Measurements from ENCODE around the gene BCL3.

The BCL3 gene

DNA sequence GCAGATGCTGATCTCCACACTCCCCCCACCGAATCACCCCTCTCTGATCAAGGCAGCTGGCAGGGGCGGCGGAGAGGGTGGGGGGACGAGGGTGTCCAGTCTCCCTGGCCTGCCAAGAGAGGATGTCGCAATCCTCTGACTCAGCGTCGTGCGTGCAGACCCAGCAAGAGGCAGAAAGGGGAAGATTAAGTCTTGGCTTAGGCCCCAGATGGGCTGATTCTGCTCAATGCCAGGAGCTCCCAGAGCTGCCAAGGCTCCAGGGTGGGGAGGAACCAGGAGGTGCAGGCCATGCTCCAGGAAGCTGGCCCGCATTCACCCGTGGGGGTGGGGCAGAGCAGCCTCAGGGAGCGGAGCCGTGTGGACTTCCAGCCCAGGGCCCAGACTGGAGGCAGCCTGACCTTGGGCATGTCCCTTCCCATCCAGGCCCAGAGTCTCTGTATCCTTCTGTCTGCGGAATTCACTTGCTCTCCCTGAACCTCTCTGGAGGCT is 6.6 kb upstream of the BCL3 start:
- DNase-seq (ENCODE audit: low spot score): peak; percentile 97

DNA sequence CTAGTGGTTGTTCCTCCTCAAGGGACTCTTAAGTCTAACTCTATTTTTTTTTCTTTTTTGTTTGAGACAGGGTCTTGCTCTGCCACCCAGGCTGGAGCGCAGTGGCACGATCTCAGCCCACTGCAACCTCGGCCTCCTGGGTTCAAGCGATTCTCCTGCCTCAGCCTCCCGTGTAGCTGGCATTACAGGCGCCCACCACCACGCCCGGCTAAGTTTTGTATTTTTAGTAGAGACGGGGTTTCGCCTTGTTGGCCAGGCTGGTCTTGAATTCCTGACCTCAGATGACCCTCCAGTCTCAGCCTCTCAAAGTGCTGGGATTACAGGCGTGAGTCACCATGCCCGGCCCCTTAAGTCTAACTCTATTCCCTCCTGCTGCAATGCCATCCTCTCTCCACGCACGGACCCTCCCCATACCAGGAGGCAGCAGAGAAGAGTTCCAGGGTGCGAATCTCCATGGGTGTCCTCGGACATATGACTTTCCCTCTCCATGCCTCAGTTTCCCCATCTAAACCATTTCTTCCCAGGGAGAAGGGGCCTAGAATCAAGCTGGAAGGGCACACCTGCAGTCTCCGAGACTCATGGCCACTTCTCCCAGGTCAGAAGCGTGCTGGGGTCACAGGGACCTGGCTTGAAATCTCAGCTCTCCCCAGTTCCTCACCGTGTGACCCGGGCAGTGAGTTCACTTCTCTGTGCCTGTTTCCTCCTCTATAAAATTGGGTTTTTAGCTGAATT is 6.0 kb upstream of the BCL3 start:
- DNase-seq (ENCODE audit: low spot score): no peak

DNA sequence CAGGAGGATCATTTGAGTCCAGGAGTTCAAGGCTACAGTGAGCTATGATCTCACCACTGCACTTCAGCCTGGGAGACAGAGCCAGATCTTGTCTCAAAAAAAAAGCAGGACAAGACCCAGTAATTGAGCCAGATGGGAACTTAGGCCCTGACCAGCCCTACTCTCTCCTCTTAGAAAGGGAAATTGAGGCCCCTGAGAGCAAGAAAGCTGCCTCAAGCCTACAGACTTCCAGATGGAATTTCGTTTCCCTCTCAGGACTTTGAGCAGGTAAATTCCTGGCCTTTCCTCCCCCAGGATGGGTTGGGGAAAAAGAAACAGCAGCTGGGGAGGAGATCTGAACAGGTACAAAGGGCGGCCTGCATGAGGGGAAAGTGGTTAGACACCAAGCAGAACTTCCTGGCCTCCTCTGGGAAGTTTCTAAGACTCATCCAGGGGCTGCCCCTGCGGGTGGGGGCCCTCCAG is 3.6 kb upstream of the BCL3 start:
- no peak for DNase-seq (ENCODE audit: low spot score)

DNA sequence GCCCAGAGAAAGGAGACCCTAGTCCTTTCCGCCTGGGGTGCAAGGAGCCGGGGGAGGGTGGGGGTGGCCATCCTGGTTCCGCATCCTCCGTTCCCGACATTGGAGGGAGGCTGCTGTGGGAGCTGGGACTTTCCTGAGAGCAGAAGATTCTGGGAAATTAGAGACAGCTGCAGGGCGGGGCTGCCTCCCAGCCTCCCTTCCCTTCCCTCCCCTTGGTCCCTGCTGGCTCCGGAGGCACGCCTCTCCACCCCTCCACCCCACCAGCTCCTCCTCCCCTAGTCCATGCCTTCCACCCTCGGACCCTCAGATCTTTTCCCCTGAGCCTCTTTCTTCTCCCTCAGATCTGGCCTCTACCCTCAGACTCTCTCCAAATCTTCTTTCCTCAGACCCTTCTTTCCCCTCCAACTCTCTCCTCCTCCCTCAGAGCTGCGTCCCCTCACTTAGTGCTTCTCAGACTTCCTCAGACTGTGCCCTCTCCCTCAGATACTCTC is 3.1 kb upstream of the BCL3 start:
- DNase-seq (ENCODE audit: low spot score): no peak

DNA sequence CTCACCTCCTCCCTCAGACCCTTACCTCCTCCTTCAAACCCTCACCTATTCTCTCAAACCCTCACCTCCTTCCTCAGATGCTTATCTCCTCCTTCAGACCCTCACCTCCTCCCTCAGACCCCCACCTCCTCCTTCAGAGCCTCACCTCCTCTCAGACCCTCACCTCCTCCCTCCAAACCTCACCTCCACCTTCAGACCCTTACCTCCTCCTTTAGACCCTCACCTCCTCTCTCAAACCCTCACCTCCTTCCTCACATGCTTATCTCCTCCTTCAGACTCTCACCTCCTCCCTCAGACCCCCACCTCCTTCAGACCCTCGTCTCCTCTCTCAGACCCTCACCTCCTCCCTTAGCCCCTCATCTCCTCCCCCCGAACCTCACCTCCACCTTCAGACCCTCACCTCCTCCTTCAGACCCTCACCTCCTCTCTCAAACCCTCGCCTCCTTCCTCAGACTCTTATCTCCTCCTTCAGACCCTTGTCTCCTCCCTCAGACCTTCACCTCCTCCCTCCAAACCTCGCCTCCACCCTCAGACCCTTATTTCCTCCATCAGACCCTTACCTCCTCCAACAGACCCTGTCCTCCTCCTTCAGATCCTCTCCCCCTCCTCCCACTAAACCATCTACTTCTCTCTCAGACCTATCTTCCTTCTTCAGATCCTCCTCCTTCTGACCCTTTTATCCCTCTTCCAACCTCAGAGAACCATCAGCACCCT is 2.5 kb upstream of the BCL3 start:
- no peak for DNase-seq (ENCODE audit: low spot score)

DNA sequence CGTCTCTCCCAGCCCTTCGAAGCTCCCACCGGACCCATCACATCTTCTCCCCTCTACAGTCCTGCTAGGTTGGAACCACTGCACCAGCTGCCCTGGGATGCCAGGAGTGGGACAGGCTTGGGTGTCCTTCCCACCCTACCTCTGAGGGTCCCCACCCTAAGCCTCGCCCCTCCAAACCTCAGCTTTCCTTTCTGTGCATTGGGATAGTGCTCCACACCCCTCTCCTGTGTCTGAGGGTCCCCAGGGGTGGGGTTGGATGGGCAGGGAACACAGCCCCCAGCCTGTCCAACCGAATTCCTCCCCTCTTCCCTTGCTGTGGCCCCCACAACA is 1.9 kb upstream of the BCL3 start:
- no peak for DNase-seq (ENCODE audit: low spot score)

DNA sequence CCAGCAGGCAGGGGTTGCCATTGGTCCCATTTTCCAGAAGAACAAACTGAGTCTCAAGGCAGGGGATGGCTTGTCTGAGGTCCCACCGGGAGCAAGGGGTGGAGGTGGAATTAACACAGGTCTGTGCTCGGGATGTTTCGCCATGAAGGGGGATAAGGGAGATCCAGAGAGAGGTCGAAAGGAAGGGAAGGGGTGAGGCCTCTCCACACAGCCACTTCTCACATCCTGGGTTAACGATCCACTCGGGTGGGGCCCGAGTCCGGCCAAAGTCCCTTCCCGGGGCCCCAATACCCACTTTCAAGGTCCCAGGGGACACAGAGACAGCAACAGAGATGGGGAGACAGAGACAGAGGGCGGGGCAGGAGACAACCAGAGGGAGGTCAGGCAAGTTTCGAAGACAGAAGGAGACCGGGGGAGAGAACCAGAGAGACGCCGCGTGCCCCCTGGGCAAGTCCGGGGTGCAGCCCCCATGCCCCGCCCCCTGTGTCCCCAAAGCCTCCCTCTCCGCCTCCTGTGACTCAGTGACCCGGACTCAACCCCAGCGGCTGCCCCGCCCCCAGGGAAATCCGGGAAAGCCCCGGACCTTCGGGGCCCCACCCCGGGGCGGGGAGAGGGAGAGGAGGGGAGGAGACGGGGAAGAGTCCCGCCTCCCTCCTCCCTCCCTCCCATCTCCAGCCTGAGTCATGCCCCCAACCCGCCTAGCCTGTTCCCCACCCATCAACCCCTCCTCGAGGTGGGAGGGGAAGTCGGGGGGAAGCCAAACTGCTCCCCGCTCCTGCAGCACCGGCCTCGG is 1.4 kb upstream of the BCL3 start:
- peak; percentile 90 for DNase-seq (ENCODE audit: low spot score)

DNA sequence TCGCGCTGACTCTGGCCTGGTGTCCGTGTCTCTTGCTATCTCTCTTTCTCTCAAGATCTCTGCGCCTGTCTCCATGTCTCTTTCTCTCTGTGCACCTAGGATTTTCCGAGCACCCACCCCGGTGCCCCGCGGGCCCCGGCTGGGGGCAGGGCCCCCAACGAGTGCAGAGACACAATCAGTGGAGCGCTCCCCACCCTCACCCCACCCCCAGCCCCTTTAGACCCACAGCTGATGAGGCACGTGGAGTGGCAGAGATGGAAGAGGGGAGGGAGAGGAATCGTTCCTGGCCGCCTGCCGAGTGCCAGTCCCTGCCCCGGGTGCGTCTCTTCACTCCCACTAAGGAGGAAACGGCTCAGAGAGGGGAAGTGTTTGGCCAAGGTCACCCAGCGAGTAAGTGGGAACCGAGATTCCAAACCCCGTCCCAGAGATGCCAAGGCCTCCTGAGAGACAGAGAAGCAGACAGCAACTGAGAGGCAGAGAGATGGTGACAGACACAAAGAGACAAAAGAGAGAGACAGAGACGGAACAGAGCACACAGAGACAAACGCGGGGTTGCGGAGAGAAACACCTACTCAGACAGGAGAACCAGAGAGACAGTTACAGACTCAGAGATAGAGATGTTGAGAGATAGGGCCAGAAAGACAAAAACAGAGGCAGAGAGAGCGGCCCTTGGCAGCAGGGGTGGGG is 626 bp upstream of the BCL3 start:
- peak; percentile 75 for DNase-seq (ENCODE audit: low spot score)

DNA sequence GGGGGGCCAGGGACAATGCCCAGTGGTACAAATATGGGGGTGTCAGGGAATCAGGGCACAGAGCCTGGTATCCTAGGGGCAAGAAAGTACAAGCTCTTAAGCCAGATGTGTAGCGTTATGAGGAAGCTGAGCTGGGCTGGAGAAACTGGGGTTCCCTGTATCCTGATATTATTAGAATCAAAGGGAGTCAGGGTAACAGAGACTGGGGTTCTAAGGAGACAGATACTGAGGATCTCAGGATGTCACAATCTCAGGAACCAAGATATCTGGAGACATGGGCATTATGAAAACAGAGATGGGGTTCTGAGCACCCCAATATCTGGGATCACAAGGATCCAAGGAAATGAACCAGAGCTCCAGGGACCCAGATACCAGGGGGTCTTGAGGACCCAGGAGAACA is 784 bp downstream of the BCL3 start:
- no peak for DNase-seq (ENCODE audit: low spot score)

DNA sequence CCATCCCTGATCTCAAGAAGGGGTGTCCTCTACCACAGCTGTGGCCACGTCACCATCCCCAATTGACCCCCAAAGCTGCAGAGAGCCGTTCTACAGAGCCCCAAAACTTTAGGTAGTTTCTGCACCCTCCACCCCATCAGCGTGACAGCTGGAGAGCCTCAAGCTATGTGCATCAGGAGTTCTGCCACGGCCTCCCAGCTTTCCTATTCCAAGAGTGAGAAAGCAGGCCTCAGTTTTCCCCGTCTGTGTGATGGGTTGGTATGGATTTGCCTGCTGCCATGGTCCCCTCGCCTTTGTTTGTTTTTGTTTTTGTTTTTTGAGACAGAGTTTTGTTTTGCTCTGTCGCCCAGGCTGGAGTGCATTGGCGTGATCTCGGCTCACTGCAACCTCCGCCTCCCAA is 1.5 kb downstream of the BCL3 start:
- DNase-seq (ENCODE audit: low spot score): no peak

DNA sequence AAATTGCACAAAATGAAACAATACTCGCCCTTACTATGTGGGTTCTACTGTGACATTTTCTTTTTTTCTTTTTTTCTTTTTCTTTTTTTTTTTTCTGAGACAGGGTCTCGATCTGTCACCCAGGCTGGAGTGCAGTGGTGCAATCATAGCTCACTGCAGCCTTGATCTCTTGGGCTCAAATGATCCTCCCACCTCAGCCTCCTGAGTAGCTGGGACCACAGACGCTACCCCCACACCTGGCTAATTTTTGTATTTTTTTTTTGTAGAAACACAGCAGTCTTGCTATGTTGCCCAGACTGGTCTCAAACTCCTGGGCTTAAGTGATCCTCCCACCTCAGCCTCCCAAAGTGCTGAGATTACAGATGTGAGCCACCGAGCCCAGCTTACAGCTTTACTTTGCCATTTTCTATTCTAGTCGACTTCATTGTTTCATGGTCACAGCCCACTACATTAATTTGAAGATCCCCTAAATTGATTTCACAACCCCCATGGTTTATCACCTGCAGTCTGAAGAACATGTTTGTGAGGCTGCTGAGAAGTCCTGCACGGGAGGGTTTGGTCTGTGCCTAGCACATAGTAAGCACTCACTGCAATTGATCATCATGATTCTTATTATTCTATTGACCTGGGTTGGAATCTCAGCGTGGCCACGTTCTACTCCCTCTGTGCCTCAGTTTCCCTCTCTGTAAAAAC is 3.8 kb downstream of the BCL3 start:
- no peak for DNase-seq (ENCODE audit: low spot score)

DNA sequence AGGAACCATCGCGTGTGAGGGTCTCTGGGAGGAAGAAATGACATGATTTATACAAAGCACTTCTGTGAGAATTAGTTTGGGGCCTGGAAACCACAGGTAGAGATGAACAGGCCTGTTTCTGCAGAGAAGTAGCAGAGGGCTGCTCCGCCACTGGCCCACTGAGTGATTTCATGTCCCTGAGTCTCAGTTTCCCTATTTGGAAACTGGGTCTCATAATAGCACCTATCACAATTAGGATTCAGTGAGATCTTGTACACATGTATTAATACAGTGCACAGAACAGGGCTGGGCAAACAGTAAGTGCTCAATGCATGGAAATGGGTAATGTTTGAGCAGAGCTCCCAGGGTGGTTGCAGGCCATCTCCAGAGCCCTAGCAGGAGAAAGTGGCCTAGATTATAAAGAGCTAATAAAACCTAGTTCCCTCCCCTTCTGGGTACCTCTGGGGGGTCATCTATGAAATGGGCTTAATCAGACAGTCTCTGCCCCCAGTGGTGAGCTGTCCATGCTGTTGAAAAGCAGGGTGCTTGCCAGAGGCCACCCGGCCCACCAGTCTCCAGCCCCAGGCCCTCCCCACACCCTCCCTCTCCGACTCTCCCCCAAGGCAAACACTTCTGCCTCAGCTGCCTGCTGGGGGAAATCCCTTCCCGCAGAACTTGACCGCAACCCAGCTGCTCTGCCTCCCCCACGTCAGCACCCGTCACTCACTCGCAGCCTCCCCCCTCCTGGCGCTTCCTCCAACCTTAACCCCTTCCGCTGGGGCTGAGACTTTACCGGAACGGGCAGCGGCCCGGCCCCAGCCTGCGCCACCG is 4.5 kb downstream of the BCL3 start:
- peak; percentile 59 for DNase-seq (ENCODE audit: low spot score)

DNA sequence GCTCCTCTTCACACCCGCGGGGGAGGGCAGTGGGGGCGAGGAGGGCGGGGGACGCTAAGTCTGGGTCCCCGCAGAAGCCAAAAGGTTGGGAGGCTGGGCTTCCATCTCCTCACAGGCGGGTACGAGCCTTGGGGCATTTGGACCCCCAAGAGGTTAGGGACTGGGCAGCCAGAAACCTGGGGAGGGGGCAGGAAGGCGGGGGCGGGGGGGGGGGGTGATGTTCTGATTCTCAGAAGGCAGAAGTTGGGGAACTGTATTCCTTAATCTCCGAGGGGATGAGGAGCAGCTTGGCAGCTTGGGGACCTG is 5.1 kb downstream of the BCL3 start:
- no peak for DNase-seq (ENCODE audit: low spot score)

DNA sequence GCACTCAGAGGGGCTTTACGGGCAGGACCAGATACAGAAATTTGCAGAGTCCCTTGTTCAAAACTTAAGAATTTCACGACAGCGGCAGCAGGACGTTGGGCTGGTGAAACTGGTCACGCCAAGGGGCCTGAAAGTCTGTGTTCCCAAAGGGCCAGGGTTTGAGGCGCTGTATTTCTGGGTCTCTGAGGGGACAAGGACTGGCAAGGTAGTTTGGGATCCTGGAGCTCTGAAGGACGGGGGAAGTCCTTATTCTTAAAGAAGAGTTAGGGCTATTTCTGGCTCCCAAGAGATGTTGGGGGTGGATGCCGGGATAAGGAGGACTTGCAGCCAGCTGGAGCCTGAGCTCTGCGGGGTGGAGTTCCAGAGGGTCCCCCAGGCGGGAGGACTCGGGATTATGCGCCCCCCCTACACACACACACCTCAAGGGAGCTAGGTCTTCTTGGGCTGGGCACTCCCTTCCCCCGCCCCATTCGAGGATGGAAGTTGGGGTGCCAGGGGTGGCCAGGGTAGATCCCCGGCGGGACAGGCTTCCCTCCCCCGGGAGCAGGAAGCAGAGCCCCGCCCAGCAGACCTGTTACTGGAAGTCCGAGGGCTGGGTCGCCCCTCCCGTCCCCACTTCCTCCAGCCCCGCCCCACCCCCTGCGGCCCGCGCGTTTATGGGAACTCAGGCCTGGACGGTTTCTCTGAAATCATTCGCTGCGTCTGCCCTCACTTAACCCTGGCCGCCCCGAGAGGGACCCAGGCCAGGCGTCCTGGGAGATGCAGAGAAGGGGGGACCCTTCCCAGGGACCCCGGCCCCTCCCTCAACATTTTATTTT is 5.6 kb downstream of the BCL3 start:
- peak; percentile 51 for DNase-seq (ENCODE audit: low spot score)

DNA sequence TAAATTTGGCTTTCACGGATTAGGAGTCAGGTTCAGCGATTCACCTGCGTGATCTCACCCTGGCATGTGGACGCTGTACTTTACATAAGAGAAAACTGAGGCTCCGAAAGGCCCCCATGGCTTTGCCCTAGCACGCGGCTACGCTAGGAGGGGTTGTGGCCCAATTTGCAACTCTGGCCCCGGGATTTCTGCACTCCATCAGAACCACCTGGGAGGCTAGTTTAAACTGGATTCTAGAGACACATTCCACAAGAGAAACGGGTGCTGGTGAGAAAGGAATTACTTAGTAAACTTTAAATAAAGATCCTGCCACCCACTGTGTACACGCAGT is 6.2 kb downstream of the BCL3 start:
- no peak for DNase-seq (ENCODE audit: low spot score)

DNA sequence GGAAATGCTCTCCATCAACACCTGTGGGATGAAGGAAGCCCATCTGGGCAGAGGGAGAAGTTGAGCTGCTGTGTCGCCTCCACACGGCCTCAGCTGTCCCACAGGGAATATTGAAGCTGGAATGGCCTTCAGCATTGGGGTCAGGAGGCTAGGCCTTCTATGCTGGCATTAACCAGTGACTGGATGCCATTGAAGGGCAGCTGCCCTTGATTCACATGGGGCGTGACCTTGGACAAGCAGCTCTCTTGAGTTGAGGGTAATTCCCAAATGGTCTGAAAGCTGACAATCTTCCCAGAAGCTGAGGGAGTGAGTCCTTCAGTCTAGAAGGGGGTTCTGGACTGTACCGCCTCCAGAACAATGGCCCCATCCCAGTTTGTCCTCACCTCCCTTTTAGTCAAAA is 6.7 kb downstream of the BCL3 start:
- no peak for DNase-seq (ENCODE audit: low spot score)

DNA sequence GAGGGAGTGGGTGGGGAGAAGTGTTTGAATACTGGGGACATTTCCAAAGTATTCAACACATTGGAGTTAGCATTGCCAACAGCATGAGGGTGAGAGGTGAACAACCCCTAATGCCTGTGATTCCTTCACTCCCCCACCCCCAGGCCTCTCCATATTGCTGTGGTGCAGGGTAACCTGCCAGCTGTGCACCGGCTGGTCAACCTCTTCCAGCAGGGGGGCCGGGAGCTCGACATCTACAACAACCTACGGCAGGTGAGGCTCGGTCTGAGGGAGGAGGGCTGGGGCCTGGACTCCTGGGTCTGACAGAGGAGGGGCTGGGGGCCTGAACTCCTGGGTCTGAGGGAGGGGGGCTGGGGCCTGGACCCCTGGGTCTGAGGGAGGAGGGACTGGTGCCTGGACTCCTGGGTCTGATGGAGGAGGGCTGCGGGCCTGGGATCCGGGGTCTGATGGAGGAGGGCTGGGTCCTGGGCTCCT is 7.6 kb downstream of the BCL3 start:
- DNase-seq (ENCODE audit: low spot score): no peak

DNA sequence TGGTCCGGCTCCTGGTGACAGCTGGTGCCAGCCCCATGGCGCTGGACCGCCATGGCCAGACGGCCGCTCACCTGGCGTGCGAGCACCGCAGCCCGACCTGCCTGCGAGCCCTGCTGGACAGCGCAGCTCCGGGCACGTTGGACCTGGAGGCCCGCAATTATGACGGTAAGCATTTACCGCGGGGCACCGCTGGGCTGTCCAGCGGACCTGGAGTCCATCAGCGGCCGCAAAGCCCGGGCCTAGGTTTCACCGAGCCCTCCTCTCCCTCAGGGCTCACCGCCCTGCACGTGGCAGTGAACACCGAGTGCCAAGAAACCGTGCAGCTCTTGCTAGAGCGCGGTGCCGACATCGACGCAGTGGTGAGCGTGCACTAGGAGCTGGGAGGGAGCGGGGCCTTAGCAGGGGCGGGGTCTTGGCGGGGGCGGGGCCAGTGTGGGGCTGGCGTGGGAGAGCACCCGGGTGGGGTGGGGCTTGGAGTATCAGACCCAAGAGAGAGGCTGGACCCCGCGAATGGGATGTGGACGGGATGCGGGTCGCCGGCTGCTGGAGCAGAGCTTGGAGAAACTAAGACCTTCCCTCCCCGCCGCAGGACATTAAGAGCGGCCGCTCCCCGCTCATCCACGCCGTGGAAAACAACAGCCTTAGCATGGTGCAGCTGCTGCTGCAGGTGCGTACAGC is 8.7 kb downstream of the BCL3 start:
- DNase-seq (ENCODE audit: low spot score): no peak

DNA sequence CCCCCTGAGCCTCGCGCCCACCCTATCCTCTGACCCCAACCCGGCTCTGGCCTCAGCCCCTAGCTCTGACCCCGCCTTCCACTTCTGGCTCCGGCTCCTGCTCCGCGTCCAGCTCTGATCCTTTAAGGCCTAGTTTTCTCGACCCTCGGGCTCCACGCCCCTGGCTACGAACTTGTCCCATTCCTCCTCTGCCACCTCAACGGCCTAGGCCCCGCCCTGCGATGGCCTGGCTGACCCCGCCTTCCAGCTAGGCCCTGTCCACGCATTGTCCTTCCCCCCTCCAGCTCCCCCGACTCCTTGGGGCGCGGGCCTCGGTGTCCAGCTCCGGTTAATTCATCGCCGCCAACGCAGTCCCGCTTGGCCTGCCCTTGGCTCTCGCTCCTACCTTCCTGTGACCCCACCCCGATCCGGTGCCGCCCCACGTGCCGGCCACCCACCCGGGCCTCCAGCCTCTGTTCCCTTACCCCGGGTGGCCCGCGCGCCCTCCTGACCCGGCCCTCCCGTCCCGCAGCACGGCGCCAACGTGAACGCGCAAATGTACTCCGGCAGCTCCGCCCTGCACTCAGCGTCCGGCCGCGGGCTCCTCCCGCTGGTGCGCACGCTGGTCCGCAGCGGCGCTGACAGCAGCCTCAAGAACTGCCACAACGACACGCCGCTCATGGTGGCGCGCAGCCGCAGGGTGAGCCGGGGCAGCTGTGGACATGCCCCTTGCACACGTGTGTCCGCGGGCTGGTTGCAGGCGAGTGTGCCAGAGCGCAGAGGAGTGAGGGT is 9.4 kb downstream of the BCL3 start:
- peak; percentile 46 for DNase-seq (ENCODE audit: low spot score)

All from kidney capillary endothelial cell (primary cell).